ENCODE results near the gene MRPS11. TPM values are rescaled to one million over a fixed set of nuclear protein-coding genes. Genes with fewer than 3 reads are reported as not detected.

MRPS11 gene
- total and polyA plus RNA-seq, 10 of the 15 experiments (the other 5 are each of a cell fraction or from before 2014, with no cell fraction given), result 37.1 to 148 (median 68.7) TPM

GRCh38 chr15:88447741-88448140, 19.8 kb upstream of the MRPS11 start:
- BruUV-seq (replicated peaks), result no TSS peak
- CTCF ChIA-PET, result interaction anchor here (0.8 kb wide), 2 partner anchors 24 to 436 kb away, joined by 3 read pairs; no protein-coding TSS in a partner anchor
- in situ Hi-C loops (cut with MboI), result no loop called here
- TF ChIP-seq ZNF622 (IDR thresholded peaks at IDR 0.05) (no peak), SMAD5 (IDR thresholded peaks at IDR 0.05; ENCODE audit: low read depth) (no peak), POLR2A (IDR thresholded peaks at IDR 0.05; ENCODE audit: low read depth, low read length) (no peak), RUNX3 (IDR thresholded peaks at IDR 0.05; ENCODE audit: low read length) (no peak), NKRF (conservative IDR thresholded peaks at IDR 0.05) (no peak), IRF5 (IDR thresholded peaks at IDR 0.05; ENCODE audit: borderline replicate concordance) (no peak), PKNOX1 (IDR thresholded peaks at IDR 0.05) (no peak), EED (IDR thresholded peaks at IDR 0.05; ENCODE audit: low read depth) (no peak)
- TF ChIP-seq, protein P1, sequence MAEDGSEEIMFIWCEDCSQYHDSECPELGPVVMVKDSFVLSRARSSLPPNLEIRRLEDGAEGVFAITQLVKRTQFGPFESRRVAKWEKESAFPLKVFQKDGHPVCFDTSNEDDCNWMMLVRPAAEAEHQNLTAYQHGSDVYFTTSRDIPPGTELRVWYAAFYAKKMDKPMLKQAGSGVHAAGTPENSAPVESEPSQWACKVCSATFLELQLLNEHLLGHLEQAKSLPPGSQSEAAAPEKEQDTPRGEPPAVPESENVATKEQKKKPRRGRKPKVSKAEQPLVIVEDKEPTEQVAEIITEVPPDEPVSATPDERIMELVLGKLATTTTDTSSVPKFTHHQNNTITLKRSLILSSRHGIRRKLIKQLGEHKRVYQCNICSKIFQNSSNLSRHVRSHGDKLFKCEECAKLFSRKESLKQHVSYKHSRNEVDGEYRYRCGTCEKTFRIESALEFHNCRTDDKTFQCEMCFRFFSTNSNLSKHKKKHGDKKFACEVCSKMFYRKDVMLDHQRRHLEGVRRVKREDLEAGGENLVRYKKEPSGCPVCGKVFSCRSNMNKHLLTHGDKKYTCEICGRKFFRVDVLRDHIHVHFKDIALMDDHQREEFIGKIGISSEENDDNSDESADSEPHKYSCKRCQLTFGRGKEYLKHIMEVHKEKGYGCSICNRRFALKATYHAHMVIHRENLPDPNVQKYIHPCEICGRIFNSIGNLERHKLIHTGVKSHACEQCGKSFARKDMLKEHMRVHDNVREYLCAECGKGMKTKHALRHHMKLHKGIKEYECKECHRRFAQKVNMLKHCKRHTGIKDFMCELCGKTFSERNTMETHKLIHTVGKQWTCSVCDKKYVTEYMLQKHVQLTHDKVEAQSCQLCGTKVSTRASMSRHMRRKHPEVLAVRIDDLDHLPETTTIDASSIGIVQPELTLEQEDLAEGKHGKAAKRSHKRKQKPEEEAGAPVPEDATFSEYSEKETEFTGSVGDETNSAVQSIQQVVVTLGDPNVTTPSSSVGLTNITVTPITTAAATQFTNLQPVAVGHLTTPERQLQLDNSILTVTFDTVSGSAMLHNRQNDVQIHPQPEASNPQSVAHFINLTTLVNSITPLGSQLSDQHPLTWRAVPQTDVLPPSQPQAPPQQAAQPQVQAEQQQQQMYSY (CRISPR knock-in tag; IDR thresholded peaks at IDR 0.05), result no peak
- TF ChIP-seq, protein P2, sequence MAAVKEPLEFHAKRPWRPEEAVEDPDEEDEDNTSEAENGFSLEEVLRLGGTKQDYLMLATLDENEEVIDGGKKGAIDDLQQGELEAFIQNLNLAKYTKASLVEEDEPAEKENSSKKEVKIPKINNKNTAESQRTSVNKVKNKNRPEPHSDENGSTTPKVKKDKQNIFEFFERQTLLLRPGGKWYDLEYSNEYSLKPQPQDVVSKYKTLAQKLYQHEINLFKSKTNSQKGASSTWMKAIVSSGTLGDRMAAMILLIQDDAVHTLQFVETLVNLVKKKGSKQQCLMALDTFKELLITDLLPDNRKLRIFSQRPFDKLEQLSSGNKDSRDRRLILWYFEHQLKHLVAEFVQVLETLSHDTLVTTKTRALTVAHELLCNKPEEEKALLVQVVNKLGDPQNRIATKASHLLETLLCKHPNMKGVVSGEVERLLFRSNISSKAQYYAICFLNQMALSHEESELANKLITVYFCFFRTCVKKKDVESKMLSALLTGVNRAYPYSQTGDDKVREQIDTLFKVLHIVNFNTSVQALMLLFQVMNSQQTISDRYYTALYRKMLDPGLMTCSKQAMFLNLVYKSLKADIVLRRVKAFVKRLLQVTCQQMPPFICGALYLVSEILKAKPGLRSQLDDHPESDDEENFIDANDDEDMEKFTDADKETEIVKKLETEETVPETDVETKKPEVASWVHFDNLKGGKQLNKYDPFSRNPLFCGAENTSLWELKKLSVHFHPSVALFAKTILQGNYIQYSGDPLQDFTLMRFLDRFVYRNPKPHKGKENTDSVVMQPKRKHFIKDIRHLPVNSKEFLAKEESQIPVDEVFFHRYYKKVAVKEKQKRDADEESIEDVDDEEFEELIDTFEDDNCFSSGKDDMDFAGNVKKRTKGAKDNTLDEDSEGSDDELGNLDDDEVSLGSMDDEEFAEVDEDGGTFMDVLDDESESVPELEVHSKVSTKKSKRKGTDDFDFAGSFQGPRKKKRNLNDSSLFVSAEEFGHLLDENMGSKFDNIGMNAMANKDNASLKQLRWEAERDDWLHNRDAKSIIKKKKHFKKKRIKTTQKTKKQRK (IDR thresholded peaks at IDR 0.05; ENCODE audit: low read depth, low read length), result no peak
- TF ChIP-seq, protein P3, sequence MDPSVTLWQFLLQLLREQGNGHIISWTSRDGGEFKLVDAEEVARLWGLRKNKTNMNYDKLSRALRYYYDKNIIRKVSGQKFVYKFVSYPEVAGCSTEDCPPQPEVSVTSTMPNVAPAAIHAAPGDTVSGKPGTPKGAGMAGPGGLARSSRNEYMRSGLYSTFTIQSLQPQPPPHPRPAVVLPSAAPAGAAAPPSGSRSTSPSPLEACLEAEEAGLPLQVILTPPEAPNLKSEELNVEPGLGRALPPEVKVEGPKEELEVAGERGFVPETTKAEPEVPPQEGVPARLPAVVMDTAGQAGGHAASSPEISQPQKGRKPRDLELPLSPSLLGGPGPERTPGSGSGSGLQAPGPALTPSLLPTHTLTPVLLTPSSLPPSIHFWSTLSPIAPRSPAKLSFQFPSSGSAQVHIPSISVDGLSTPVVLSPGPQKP (IDR thresholded peaks at IDR 0.05; ENCODE audit: low read depth, low read length), result no peak

More at GRCh38 chr15:88447741-88448140, 19.8 kb upstream of the MRPS11 start:
- Histone ChIP-seq H3K9me3 (replicated peaks; ENCODE audit: control insufficient read depth, insufficient read depth, low read length) (no peaks in the 10 kb centered on the region; the same call in 2 of the 3 replicates), H3K79me2 (ENCODE audit: control insufficient read depth, insufficient read depth, low read length) (no peaks in the 10 kb centered on the region), H3K4me2 (ENCODE audit: control insufficient read depth, insufficient read depth) (no peak overlapping the region), H4K20me1 (ENCODE audit: control insufficient read depth, insufficient read depth) (no peaks in the 10 kb centered on the region), H3K27me3 (replicated peaks in 1 of 2; ENCODE audit: control insufficient read depth in 2 of 2, insufficient read depth in 2 of 2, low read length in 1 of 2) (no peaks in the 10 kb centered on the region; a peak in 1 of 4 replicates), H3K27ac (ENCODE audit: control insufficient read depth, insufficient read depth) (no peak overlapping the region), H3K36me3 (ENCODE audit: control insufficient read depth in 2 of 2, insufficient read depth in 2 of 2, low read length in 1 of 2) (no peaks in the 10 kb centered on the region), H3K9ac (ENCODE audit: control insufficient read depth, insufficient read depth, low read length) (no peak overlapping the region), H2AFZ (ENCODE audit: control insufficient read depth, low read depth, low read length) (no peak overlapping the region), H3K4me3 (no peak overlapping the region), H3K4me1 (ENCODE audit: control insufficient read depth, insufficient read depth, low read length) (no peaks in the 10 kb centered on the region)
- no peak for ATAC-seq
- ChIA-PET SMC1A (ENCODE audit: uncharacterized antibody, unreplicated experiment) (no interaction called here), RAD21 (ENCODE audit: unreplicated experiment) (interaction anchor here (1.0 kb wide), 1 partner anchor 46 kb away, joined by 3 read pairs; no protein-coding TSS in a partner anchor), POLR2A (no interaction called here)
- DNase-seq (ENCODE audit: low read depth, low spot score), result no peak
- no peak for FAIRE-seq
- intact Hi-C loops (cut with micrococcal nuclease; ENCODE audit: unreplicated experiment), result no loop called here
- WGBS (ENCODE audit: insufficient coverage, insufficient replicate concordance, low lambda C conversion rate, missing lambda C conversion rate), result 0% methylated on average over 1 of the region's 1 CpG
